ENCODE measurements around the gene TFR2.

GRCh38 chr7:100626055-100626454 lies 15.3 kb downstream of the TFR2 start:
- TF ChIP-seq CTCF (conservative IDR thresholded peaks at IDR 0.05; ENCODE audit: low read length): no peak
- no peak for TF ChIP-seq EZH2phosphoT487 (IDR thresholded peaks at IDR 0.05; ENCODE audit: borderline replicate concordance, low read depth, low read length)

Data from OCI-LY7 (cell line).